Kidney epithelial cell (primary cell): ENCODE measurements around the gene ALDH5A1. TPM values are rescaled to one million over a fixed set of nuclear protein-coding genes. Genes with fewer than 3 reads are reported as not detected.

Experiments
- DNase-seq: peaks from one replicate; pipeline ENCODE4 v3.0.0-alpha.2; 2010; ENCODE audit warnings: low read depth
- H3K27me3 ChIP-seq: 2 replicates; pipeline ENCODE4 v1.6.0; 2011; ENCODE audit warnings: low read length; ENCODE audit not compliant: control insufficient read depth, insufficient read depth
- H3K36me3 ChIP-seq: 2 replicates; pipeline ENCODE4 v1.5.1; 2011; ENCODE audit warnings: low read length; ENCODE audit not compliant: control insufficient read depth, insufficient read depth
- H3K4me3 ChIP-seq: 2 replicates; pipeline ENCODE4 v1.5.1; 2011; ENCODE audit warnings: low read depth, mild to moderate bottlenecking, control low read depth, low read length
- CTCF ChIP-seq: IDR thresholded peaks from 2 replicates; pipeline ENCODE4 v1.5.1; 2011; ENCODE audit warnings: mild to moderate bottlenecking, moderate library complexity, low read length, control low read depth, inconsistent platforms; ENCODE audit not compliant: insufficient read depth, poor library complexity, severe bottlenecking
- total RNA-seq: library from RNA; depleted of rRNA; stranded (reverse); fragments of >200 nt; gene quantifications from 2 replicates; pipeline ENCODE4 v1.2.3, GENCODE V29; 2015

Gene ALDH5A1
- total RNA-seq, 1 donor from 2014 or later = 7.7 TPM

DNA sequence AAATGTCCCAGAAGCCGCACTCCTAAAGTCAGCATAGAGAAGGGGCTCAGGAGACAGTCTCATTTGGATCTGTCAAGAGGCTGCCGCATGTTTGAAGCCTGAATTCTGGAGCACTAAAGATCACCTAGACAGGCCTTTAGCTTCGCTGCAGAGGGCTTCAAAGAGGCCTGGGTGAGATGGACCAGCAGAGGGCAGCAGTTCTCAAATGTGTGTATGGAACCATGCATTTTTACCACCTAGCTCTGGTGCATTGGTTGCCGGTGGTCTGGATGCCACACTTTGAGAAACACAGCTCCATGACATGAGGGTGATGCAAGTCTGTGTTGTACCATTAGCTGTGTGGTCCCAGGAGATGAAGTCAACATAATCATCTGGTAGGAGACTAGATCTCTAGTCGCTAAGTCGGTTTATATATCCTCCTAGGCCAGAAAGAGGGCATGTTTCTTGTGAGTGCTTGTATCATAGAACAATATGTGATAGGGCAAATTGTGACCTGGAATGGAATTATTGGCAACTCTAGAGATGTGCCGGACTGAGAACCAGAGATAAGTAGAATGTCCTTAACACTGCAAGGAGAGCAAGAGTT, 86.4 kb downstream of the ALDH5A1 start:
- peak; percentile 12 for DNase-seq

GRCh38 chr6:24583463-24584381, 89.0 kb downstream of the ALDH5A1 start:
- peak; percentile 84 for TF ChIP-seq CTCF
- no peak for DNase-seq
- Histone ChIP-seq H3K4me3 (no peak overlapping the region), H3K36me3 (no peaks in the 10 kb centered on the region), H3K27me3 (no peaks in the 10 kb centered on the region)

More for the DNA sequence above, 86.4 kb downstream of the ALDH5A1 start:
- no peak overlapping the region for H3K4me3 ChIP-seq
- no peaks in the 10 kb centered on the region for H3K27me3 ChIP-seq
- peak; percentile 95 for TF ChIP-seq CTCF
- no peaks in the 10 kb centered on the region for H3K36me3 ChIP-seq

GRCh38 chr6:24584382-24584720, 89.6 kb downstream of the ALDH5A1 start:
- Histone ChIP-seq H3K27me3 (no peaks in the 10 kb centered on the region), H3K4me3 (no peak overlapping the region), H3K36me3 (no peaks in the 10 kb centered on the region)
- no peak for TF ChIP-seq CTCF
- DNase-seq = no peak

Other genes with a start within 250 kb of the ALDH5A1 start
- gene DCDC2, start 136.9 kb upstream of the ALDH5A1 start, total RNA-seq = 37.1 and 43.9 TPM in 2 replicates
- gene MRS2, start 92.0 kb upstream of the ALDH5A1 start, total RNA-seq = 26.1 and 42.3 TPM in 2 replicates
- gene GPLD1, start 5.4 kb upstream of the ALDH5A1 start, total RNA-seq = 1.8 and 3.0 TPM in 2 replicates
- gene KIAA0319, start 151.2 kb downstream of the ALDH5A1 start, total RNA-seq = 0.07 TPM in 1 of 2 replicates, not detected in the other
- gene TDP2, start 171.9 kb downstream of the ALDH5A1 start, total RNA-seq = 26.6 and 27.5 TPM in 2 replicates
- gene ACOT13, start 172.1 kb downstream of the ALDH5A1 start, total RNA-seq = 8.2 and 9.1 TPM in 2 replicates
- gene C6orf62, start 224.2 kb downstream of the ALDH5A1 start, total RNA-seq = 126 and 137 TPM in 2 replicates